GM19328 (cell line): ENCODE data around the gene PIAS4.

Experiments
- ATAC-seq: cut with Tn5 transposase; IDR thresholded peaks from one replicate; pipeline ENCODE4 v1.9.1; 2021; ENCODE audit warnings: mild to moderate bottlenecking, moderate library complexity; ENCODE audit not compliant: unreplicated experiment

PIAS4 gene

GRCh38 chr19:4068047-4068966, 60.8 kb downstream of the PIAS4 start:
- ATAC-seq = no peak

- no peak for ATAC-seq
Observed at GRCh38 chr19:4069331-4069959, 61.9 kb downstream of the PIAS4 start.

GRCh38 chr19:4071610-4072009, 64.1 kb downstream of the PIAS4 start:
- ATAC-seq = no peak

DNA sequence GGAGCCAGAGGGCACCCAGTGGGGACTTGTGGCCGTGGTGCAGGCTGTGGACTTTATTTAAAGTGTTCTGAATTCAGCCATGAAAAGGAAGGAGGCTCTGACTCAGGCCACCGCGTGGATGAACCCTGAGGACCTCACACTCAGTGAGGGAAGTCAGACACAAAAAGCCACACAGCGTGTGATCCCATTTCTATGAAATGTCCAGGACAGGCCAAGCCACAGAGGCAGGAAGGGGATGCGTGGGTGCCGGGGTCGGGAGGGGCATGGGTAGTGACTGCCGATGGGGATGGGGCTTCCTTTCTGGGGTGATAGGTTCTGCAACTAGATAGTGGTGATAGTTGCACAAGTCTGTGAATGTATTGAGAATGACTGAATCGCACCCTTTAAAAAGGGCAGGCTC, 67.8 kb downstream of the PIAS4 start:
- no peak for ATAC-seq

- no peak for ATAC-seq
Observed at GRCh38 chr19:4077007-4077374, 69.5 kb downstream of the PIAS4 start.

- ATAC-seq = no peak
Observed at GRCh38 chr19:4077800-4078684, 70.5 kb downstream of the PIAS4 start.

DNA sequence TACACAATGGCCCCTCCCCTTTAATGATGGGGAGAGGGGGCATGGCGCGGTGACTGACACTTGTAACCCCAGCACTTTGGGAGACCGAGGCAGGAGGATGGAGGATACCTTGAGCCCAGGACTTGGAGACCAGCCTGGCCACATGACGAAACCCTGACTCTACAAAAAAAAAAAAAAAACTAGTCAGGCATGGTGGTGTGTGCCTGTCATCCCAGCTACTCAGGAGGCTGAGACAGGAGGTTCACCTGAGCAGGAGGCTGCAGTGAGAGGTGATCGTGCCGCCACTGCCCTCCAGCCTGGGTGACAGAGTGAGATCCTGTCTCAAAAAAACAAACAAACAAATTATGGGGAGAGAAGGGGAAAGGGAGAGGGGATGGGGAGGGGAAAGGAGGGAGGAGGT, 72.9 kb downstream of the PIAS4 start:
- ATAC-seq = no peak

DNA sequence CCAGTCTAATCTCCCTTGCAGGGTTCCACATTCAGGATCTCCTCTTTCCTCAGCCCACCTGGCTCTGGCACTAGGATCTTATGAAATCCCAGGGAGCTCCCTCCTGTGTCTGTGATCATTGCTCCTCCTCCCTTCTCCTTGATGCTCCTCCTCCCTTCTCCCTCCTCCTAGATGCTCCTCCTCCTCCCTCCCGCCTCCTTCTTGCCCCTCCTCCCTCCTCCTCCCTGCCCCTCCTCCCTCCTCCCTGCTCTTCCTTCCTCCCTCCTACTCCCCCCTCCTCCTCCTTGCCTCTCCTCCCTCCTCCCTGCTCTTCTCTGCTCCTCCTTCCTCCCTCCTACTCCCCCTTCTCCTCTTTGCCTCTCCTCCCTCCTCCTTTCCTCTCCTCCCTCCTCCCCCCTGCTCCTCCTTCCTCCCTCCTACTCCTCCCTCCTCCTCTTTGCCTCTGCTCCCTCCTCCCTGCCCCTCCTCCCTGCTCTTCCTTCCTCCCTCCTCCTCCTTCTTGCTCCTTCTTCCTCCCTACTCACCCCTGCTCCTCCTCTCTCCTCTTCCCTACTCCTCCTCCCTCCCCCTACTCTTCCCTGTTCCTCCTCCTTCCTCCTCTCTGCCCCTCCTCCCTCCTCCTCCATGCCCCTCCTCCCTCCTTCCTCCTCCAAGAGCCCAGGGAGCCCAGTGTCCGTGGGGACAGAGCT, 74.0 kb downstream of the PIAS4 start:
- ATAC-seq = no peak

DNA sequence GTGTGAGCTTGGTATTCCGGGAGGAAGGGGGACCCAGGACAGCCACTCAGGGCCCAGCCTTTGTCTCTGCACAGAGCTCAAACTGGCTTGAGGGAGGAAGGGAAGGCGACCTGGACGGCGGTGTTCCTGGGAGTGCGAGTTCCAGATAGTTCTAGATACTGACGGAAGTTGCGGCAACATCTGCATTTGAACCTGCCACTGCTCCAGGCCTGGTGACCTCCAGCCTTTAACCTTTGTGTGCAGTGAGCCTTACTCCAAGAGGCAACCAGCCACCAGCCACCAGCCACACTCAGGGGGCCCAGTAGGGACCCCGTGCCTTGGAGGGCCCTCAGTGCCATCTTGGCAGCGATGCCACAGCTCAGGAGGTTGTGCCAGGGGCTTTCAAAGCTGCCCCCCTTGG, 74.6 kb downstream of the PIAS4 start:
- ATAC-seq = no peak

DNA sequence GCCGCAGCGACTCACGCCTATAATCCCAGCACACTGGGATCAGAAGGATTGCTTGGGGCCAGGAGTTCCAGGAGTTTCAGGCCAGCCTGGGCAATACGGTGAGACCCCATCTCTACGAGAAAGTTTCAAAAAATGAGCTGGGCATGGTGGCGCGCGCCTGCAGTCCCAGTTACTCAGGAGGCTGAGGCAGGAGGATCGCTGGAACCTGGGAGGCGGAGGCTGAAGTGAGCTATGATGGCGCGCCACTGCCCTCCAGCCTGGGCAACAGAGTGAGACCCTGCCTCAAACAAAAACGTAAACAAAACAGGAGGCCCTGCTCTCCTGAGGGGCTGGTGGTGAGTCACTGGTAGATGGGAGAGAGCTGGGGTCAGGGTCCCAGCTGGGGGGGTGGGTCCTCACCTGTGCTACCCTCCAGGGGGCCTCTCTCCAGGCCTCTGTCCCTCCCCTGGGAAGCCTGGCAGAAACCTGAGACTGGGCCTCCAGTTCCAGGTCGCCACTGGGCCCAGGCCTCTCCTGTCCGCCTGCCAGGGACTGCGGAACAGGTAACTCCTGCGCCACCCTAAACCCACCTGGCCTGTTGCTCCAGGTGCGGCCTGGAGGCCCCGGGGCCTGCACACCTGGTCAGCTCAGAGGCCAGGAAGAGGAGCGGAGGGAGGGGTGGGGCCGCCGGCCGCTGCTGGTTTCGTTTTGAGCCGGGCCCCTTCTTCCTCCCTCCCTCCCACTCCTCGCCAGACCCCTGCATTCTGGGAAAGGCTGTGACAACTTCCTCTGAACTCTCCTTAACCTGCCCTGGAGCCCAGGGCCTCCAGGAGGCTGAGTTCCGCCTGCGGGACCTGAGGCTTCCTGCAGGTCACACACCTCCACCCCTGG, 76.4 kb downstream of the PIAS4 start:
- ATAC-seq = no peak

GRCh38 chr19:4084547-4084877, 77.0 kb downstream of the PIAS4 start:
- no peak for ATAC-seq

GRCh38 chr19:4086411-4086867, 78.9 kb downstream of the PIAS4 start:
- no peak for ATAC-seq

DNA sequence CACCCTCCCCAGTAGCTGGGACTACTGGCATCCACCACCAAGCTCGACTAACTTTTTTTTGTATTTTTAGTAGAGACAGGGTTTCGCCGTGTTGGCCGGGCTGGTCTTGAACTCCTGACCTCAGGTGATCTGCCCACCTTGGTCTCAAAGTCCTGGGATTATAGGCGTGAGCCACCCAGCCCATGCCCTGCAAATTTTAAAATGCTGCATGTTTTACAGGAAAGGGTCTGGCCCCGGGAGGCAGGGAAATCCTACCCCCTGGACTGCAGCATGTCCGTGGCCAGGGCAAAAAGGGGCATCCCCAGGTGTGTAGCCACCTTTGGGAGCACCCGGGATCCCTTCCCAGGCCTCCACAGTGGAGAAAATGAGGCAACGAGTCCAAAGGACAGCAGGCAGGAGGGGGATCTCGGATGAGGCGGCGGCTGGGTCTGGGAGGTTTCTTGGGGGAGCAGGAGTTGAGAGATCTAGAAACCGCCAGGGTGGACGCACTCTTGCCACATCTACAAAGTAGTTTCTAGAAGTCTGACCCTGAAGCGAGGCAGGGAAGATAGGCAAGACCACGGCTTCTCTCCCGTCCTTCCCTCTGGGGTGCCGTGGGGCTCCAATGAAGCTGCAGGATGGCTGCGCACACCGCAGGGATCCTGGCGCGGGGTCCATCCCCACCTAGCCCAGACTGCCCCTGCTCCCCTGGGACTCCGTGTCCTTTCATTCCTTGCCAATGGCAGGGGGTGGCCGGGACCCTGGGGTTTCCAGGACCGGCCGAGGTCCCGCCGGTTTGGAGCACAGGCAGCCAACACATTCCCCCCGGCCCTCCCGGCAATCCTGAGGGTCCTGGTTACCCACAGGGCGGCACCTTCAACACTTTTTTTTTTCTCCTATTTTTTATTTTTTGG, 80.5 kb downstream of the PIAS4 start:
- no peak for ATAC-seq

- ATAC-seq = no peak
Observed at GRCh38 chr19:4088975-4089374, 81.4 kb downstream of the PIAS4 start.
